Nephron progenitor cell (in vitro differentiated cells): ENCODE measurements around the gene RNF123.
A peak's percentile ranks its signal among the peaks of the same experiment; 100 is the strongest.

ENCODE experiments used
- DNase-seq: peaks from one replicate; pipeline ENCODE4 v3.0.0; 2021
- H3K27ac Mint-ChIP-seq: 2 replicates; pipeline ENCODE4 v1.8.0; 2021; ENCODE audit warnings: mild to moderate bottlenecking, moderate library complexity, mixed read lengths
- H3K27me3 Mint-ChIP-seq: 2 replicates; pipeline ENCODE4 v1.8.0; 2021; ENCODE audit warnings: mild to moderate bottlenecking, low read depth, mixed read lengths; ENCODE audit not compliant: poor library complexity
- H3K36me3 Mint-ChIP-seq: 2 replicates; pipeline ENCODE4 v1.8.0; 2021; ENCODE audit warnings: low read depth, mixed read lengths
- H3K4me1 Mint-ChIP-seq: 2 replicates; pipeline ENCODE4 v1.8.0; 2021; ENCODE audit warnings: mixed read lengths
- H3K4me3 Mint-ChIP-seq: 2 replicates; pipeline ENCODE4 v1.8.0; 2021; ENCODE audit warnings: mild to moderate bottlenecking, moderate library complexity, mixed read lengths
- H3K9me3 Mint-ChIP-seq: 2 replicates; pipeline ENCODE4 v1.8.0; 2021; ENCODE audit warnings: mild to moderate bottlenecking, moderate library complexity, mixed read lengths
- TF ChIP-seq, protein P1 (sequence below): fragments of 200-600 bp; sonication (generic); IDR thresholded peaks from 2 replicates; pipeline ENCODE4 v1.5.0; 2021; ENCODE audit warnings: antibody characterized with exemption

RNF123 gene

DNA sequence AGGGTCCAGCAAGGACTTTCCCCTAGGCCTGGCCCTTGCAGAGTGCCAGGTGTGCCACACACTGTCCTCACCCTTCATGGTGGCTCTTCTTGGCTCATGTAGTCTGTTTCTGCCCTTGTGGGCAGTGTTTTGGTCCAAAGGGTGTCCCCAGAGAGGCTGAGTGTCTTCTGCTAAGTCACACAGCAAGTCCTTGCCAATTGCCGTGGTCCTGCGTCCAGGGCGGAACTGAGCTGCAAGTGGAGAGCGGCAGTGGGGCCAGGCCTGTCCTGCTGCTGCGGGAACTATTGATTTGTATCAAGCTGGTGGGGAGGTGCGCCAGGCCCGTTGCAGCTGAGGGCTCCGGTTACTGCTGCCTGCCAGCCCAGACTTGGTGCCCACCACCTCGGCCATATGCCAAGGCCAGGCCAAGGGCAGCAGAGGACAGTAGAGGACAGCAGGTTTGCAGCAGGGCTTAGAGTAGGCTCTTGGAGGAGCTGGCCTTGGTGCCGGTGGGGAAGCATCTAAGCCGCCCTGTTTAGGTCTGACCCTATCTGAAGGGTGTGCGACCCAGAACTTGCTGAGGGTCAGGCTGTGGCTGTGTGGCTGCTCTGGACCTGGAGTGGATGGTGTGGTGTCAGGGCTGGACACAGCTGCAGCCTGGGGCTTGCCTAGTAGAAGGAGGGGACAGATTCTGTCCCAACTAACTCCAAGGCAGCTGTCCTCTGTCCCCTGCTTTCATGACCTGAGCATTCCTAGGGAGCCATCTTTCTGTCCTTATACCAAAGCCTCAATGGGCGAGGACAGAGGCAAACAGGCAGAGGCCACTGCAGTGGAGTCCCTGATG, 25.6 kb downstream of the RNF123 start:
- Mint-ChIP-seq H3K27ac (no peak overlapping the region), H3K9me3 (no peaks in the 10 kb centered on the region), H3K4me3 (no peak overlapping the region), H3K36me3 (no peaks in the 10 kb centered on the region), H3K27me3 (peaks cover 3% of the 10 kb centered on the region), H3K4me1 (peaks cover 33% of the 10 kb centered on the region)
- no peak for DNase-seq
- TF ChIP-seq, protein P1, sequence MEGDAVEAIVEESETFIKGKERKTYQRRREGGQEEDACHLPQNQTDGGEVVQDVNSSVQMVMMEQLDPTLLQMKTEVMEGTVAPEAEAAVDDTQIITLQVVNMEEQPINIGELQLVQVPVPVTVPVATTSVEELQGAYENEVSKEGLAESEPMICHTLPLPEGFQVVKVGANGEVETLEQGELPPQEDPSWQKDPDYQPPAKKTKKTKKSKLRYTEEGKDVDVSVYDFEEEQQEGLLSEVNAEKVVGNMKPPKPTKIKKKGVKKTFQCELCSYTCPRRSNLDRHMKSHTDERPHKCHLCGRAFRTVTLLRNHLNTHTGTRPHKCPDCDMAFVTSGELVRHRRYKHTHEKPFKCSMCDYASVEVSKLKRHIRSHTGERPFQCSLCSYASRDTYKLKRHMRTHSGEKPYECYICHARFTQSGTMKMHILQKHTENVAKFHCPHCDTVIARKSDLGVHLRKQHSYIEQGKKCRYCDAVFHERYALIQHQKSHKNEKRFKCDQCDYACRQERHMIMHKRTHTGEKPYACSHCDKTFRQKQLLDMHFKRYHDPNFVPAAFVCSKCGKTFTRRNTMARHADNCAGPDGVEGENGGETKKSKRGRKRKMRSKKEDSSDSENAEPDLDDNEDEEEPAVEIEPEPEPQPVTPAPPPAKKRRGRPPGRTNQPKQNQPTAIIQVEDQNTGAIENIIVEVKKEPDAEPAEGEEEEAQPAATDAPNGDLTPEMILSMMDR: no peak

DNA sequence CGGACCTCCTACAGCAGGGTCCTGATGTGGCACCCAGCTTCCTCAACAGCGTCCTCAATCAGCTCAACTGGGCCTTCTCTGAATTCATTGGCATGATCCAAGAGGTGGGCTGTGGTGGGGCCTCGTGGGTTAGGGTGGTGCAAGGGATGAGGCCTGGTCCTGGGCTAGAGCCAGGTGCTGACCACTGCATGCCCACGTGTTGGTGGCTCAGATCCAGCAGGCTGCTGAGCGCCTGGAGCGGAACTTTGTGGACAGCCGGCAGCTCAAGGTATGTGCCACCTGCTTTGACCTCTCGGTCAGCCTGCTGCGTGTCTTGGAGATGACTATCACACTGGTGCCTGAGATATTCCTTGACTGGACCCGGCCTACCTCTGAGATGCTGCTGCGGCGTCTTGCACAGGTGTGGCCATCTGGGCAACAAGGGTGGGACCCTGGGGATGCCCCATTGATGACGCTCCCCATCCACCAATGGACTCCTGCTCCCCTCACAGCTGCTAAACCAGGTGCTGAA, 26.3 kb downstream of the RNF123 start:
- no peak overlapping the region for H3K4me3 Mint-ChIP-seq
- DNase-seq: no peak
- H3K27me3 Mint-ChIP-seq: peaks cover 3% of the 10 kb centered on the region
- peaks cover 34% of the 10 kb centered on the region for H3K4me1 Mint-ChIP-seq
- no peak overlapping the region for H3K27ac Mint-ChIP-seq
- TF ChIP-seq, protein P1: no peak
- H3K9me3 Mint-ChIP-seq: no peaks in the 10 kb centered on the region
- no peaks in the 10 kb centered on the region for H3K36me3 Mint-ChIP-seq

DNA sequence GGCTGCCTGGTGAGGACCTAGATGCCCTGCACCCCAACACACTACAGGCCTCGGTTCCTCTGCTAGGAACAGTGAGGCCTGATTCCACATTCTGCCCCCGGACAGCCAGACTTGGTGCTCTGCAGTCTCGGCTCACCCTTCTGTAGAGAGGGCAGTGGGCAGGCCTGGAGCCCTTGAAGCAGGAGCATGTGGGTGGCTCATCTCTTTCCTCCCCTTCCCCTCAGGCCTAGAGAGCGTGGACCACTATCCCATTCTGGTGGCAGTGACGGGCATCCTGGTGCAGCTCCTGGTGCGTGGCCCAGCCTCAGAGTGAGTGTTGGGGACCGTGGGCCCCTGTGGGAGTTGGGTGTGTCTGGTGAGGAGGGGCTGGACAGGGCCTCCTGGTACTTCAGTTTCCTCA, 26.8 kb downstream of the RNF123 start:
- TF ChIP-seq, protein P1: no peak
- H3K36me3 Mint-ChIP-seq: peaks cover 4% of the 10 kb centered on the region
- H3K27ac Mint-ChIP-seq: no peak overlapping the region
- no peak for DNase-seq
- peaks cover 3% of the 10 kb centered on the region for H3K27me3 Mint-ChIP-seq
- no peak overlapping the region for H3K4me3 Mint-ChIP-seq
- H3K9me3 Mint-ChIP-seq: no peaks in the 10 kb centered on the region
- H3K4me1 Mint-ChIP-seq: peaks cover 32% of the 10 kb centered on the region

DNA sequence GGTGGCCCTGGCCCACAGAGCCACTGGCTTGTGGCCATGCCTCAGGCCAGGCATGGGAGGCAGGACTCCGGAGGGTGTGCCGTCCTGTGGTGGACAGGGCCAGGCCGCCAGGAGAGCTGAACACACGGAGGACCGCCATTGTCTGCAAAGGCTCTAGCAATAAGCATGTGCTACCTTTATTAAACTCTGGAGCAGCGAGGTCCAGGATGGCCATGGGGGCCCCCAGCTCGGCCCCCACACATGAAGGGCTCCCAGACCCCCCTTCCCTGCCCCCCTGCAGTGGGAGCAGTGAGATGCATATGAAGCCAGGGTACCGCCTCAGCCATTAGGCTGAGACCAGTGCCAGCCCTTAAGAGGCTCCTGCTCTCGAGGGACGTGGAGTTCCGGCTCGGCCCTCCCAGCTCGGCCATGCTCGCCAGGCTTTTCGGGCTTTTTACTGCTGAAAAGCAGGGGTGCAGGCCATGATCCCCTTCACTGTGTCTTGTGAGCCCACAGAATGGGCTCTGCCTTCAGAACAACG, 27.4 kb downstream of the RNF123 start:
- peaks cover 26% of the 10 kb centered on the region for H3K4me1 Mint-ChIP-seq
- H3K27me3 Mint-ChIP-seq: peaks cover 2% of the 10 kb centered on the region
- no peak overlapping the region for H3K27ac Mint-ChIP-seq
- no peak overlapping the region for H3K4me3 Mint-ChIP-seq
- H3K36me3 Mint-ChIP-seq: peaks cover 7% of the 10 kb centered on the region
- no peaks in the 10 kb centered on the region for H3K9me3 Mint-ChIP-seq
- TF ChIP-seq, protein P1: no peak
- no peak for DNase-seq

DNA sequence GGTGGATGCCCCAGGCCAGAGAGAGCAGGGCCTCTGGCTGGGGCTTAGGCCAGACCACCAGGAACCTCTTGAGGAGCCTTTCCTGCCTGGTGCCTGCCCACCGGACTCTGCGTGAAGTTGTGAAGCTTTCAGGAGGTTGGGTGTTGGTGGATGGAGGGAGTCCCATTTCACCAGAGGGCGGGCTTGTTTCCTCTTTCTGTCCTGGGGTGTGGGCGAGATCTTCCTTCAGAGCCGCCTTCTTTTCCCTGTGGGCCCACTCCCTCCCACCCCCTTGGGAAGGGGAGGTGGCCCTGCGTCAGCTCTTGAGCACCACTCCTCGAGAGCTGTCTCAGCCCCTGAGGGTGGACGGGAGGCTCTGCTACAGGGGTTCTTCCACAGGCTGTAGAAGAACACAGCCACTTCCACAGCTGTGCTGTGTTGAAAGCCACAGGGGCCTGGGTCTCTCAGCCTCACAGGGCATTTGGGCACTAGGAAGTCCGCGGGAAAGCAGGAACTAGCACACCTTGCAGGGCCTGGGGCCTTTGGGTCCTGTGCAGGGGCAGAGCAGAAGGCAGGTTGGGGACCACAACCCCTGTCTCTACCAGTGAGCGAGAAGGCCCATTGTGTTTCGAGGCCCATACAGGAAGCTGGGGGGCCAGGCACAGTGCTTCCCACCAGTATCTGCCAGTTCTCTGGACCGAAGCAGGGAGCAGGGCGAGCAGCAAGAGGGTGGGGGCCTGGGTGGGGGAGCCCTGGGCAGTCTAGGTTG, 28.0 kb downstream of the RNF123 start:
- peaks cover 21% of the 10 kb centered on the region for H3K4me1 Mint-ChIP-seq
- H3K27me3 Mint-ChIP-seq: no peaks in the 10 kb centered on the region
- TF ChIP-seq, protein P1: no peak
- DNase-seq: no peak
- H3K36me3 Mint-ChIP-seq: peaks cover 7% of the 10 kb centered on the region
- peak overlapping the region; percentile 44 for H3K4me3 Mint-ChIP-seq
- H3K9me3 Mint-ChIP-seq: no peaks in the 10 kb centered on the region
- H3K27ac Mint-ChIP-seq: no peak overlapping the region
